ENCODE data around the gene TTC9B. TPM values are rescaled to one million over a fixed set of nuclear protein-coding genes. Genes with fewer than 3 reads are reported as not detected.

TTC9B gene
- total RNA-seq, 4 donors from 2014 or later, result not detected

DNA sequence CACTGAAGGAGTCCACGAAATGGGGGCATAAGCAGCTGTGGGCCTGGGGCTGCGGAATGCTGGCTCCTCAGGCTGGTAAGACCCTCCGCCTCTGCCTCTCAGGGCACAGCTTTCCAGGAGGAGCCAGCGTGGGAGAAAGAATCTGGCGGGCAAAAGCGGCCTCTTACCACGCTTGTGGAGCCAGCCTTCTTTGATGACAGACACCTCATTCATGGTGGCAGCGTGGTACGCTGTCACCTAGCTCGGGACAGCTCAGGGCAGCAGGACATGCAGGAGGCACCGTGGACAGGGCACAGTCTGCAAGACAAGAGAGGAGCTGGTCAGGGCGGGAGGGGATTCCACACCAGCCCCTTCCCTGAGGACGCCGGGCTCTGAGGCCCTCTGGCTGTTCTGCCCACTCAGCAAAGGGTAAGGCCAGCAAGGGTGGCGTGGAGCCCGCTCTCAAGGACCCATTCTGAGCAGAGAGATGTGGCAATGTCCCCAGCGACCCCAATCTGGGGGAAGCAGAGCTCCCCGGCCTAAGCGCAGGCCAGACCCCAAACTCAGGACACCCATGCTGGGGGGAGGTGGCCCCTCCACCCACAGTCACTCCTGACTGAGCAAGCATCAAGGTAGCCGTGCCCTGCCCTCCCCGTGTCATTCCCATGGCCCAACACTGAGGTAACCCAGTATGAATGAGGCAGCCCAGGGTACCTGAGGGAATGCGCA is 47.0 kb upstream of the TTC9B start:
- no peak for DNase-seq (ENCODE audit: low spot score in 2 of 2)
- TF ChIP-seq EP300 (IDR thresholded peaks at IDR 0.05), result no peak
- TF ChIP-seq, protein P1, sequence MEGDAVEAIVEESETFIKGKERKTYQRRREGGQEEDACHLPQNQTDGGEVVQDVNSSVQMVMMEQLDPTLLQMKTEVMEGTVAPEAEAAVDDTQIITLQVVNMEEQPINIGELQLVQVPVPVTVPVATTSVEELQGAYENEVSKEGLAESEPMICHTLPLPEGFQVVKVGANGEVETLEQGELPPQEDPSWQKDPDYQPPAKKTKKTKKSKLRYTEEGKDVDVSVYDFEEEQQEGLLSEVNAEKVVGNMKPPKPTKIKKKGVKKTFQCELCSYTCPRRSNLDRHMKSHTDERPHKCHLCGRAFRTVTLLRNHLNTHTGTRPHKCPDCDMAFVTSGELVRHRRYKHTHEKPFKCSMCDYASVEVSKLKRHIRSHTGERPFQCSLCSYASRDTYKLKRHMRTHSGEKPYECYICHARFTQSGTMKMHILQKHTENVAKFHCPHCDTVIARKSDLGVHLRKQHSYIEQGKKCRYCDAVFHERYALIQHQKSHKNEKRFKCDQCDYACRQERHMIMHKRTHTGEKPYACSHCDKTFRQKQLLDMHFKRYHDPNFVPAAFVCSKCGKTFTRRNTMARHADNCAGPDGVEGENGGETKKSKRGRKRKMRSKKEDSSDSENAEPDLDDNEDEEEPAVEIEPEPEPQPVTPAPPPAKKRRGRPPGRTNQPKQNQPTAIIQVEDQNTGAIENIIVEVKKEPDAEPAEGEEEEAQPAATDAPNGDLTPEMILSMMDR (IDR thresholded peaks at IDR 0.05), result no peak
- Histone ChIP-seq H3K4me3 (no peak overlapping the region), H3K4me1 (peaks cover 11% of the 10 kb centered on the region), H3K27ac (no peak overlapping the region), H3K27me3 (no peaks in the 10 kb centered on the region), H3K9me3 (no peaks in the 10 kb centered on the region), H3K36me3 (peaks cover 37% of the 10 kb centered on the region)
- WGBS, result 93% methylated on average over 10 of the region's 22 CpGs

GRCh38 chr19:40264314-40265054 is 46.3 kb upstream of the TTC9B start:
- H3K4me3 ChIP-seq, result no peak overlapping the region
- H3K27ac ChIP-seq, result no peak overlapping the region
- DNase-seq (ENCODE audit: low spot score in 2 of 2), result no peak
- H3K9me3 ChIP-seq, result no peaks in the 10 kb centered on the region
- H3K36me3 ChIP-seq, result peaks cover 32% of the 10 kb centered on the region
- H3K4me1 ChIP-seq, result peaks cover 11% of the 10 kb centered on the region
- H3K27me3 ChIP-seq, result no peaks in the 10 kb centered on the region
- TF ChIP-seq, protein P1 (IDR thresholded peaks at IDR 0.05), result no peak
- TF ChIP-seq POLR2AphosphoS5 (IDR thresholded peaks at IDR 0.05), result no peak
- no peak for TF ChIP-seq EP300 (IDR thresholded peaks at IDR 0.05)
- TF ChIP-seq POLR2A (IDR thresholded peaks at IDR 0.05), result no peak
- WGBS, result 82% methylated on average over 19 of the region's 19 CpGs

DNA sequence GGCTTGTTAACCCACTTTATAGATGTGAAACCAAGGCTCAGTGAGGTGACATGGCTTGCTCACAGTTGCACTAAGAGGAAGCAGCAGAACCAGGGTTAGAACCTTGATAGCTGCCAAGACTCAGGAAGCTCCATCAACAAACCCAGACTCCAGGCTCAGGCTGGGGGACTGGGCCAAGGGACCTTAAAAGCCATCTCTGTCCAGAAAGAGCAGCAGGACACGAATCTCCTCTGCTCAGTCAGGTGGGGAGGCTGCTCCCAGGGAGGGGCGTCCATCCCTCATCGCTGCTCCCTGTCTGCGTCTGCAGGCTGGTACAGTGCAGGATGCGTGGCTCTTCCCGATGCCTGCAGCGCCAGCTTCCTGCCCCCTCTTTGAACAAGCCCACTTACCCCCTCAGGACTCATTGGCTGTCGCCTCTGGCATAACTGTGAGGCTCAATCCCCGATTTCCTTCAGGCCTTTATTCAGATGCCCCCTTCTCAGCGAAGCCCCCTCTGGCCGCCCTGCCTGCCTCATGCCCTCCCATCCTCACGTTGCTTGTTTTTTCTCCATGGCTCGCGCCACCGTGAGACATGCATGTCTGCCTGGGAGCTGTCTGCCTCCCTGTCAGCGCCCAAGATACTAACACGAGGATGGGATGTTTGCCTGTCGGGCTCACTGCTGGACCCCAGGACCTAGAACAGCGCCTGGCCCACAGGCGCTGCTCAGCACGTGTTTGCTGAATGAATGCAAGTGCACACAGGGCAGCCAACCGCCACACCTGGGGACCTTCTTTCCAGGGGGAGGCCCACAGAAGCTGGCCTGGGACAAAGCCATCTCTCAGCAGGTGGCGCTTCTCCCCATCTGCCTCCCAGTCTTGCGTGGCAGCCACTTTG is 45.5 kb upstream of the TTC9B start:
- no peaks in the 10 kb centered on the region for H3K27me3 ChIP-seq
- H3K4me3 ChIP-seq, result no peak overlapping the region
- peaks cover 11% of the 10 kb centered on the region for H3K4me1 ChIP-seq
- peaks cover 32% of the 10 kb centered on the region for H3K36me3 ChIP-seq
- no peak for TF ChIP-seq POLR2A (IDR thresholded peaks at IDR 0.05)
- TF ChIP-seq, protein P1 (IDR thresholded peaks at IDR 0.05), result no peak
- no peak for TF ChIP-seq EP300 (IDR thresholded peaks at IDR 0.05)
- no peak for TF ChIP-seq POLR2AphosphoS5 (IDR thresholded peaks at IDR 0.05)
- H3K27ac ChIP-seq, result no peak overlapping the region
- WGBS, result 91% methylated on average over 21 of the region's 24 CpGs
- no peaks in the 10 kb centered on the region for H3K9me3 ChIP-seq
- DNase-seq (ENCODE audit: low spot score in 2 of 2), result no peak

GRCh38 chr19:40262422-40262821 is 44.2 kb upstream of the TTC9B start:
- no peaks in the 10 kb centered on the region for H3K27me3 ChIP-seq
- no peak for DNase-seq (ENCODE audit: low spot score in 2 of 2)
- H3K4me1 ChIP-seq, result peaks cover 8% of the 10 kb centered on the region
- H3K36me3 ChIP-seq, result peaks cover 32% of the 10 kb centered on the region
- no peak overlapping the region for H3K27ac ChIP-seq
- no peak overlapping the region for H3K4me3 ChIP-seq
- 81% methylated on average over 3 of the region's 3 CpGs for WGBS
- no peaks in the 10 kb centered on the region for H3K9me3 ChIP-seq
- TF ChIP-seq POLR2AphosphoS5 (IDR thresholded peaks at IDR 0.05) (no peak), POLR2A (IDR thresholded peaks at IDR 0.05) (no peak)

GRCh38 chr19:40261631-40262030 is 43.4 kb upstream of the TTC9B start:
- DNase-seq (ENCODE audit: low spot score in 2 of 2), result no peak
- H3K4me1 ChIP-seq, result peaks cover 16% of the 10 kb centered on the region
- H3K4me3 ChIP-seq, result no peak overlapping the region
- WGBS, result 76% methylated on average over 8 of the region's 8 CpGs
- TF ChIP-seq POLR2AphosphoS5 (IDR thresholded peaks at IDR 0.05) (no peak), EP300 (IDR thresholded peaks at IDR 0.05) (no peak), POLR2A (IDR thresholded peaks at IDR 0.05) (no peak)
- TF ChIP-seq, protein P1 (IDR thresholded peaks at IDR 0.05), result no peak
- no peaks in the 10 kb centered on the region for H3K27me3 ChIP-seq
- no peaks in the 10 kb centered on the region for H3K9me3 ChIP-seq
- peaks cover 35% of the 10 kb centered on the region for H3K36me3 ChIP-seq
- H3K27ac ChIP-seq, result no peak overlapping the region
